GM13976 (cell line): ENCODE data around the gene TNIP1.

Source experiments
- DNase-seq: peaks from one replicate; pipeline ENCODE4 v3.0.0; 2012; ENCODE audit warnings: low spot score
- CTCF ChIP-seq: IDR thresholded peaks from 2 replicates; pipeline ENCODE4 v1.5.1; 2012; ENCODE audit warnings: borderline replicate concordance, mild to moderate bottlenecking; ENCODE audit not compliant: insufficient read depth; ENCODE audit errors: extremely low read depth, missing control alignments, control extremely low read depth
- in situ Hi-C: fragments of 300-500 bp; cut with MboI; formaldehyde crosslinking; loops from one replicate; pipeline ENCODE4 v1.12.0; 2022; ENCODE audit warnings: low sequenced_read_pairs, mixed read lengths, inconsistent platforms; ENCODE audit not compliant: unreplicated experiment

The TNIP1 gene

GRCh38 chr5:151075698-151076331, 5.0 kb downstream of the TNIP1 start:
- no peak for TF ChIP-seq CTCF
- in situ Hi-C loops, result no loop called here
- DNase-seq, result no peak

GRCh38 chr5:151074557-151074956, 6.3 kb downstream of the TNIP1 start:
- no peak for DNase-seq
- in situ Hi-C loops, result no loop called here

GRCh38 chr5:151073280-151073679, 7.6 kb downstream of the TNIP1 start:
- no peak for DNase-seq
- no peak for TF ChIP-seq CTCF
- in situ Hi-C loops, result no loop called here

More at GRCh38 chr5:151074557-151074956, 6.3 kb downstream of the TNIP1 start:
- TF ChIP-seq CTCF, result no peak

- DNase-seq, result no peak
- no peak for TF ChIP-seq CTCF
- in situ Hi-C loops, result no loop called here
Observed at GRCh38 chr5:151072630-151073025, 8.2 kb downstream of the TNIP1 start.

- no peak for TF ChIP-seq CTCF
- DNase-seq, result no peak
- in situ Hi-C loops, result no loop called here
Observed at GRCh38 chr5:151071848-151072629, 8.8 kb downstream of the TNIP1 start.

- no peak for DNase-seq
- in situ Hi-C loops, result no loop called here
- TF ChIP-seq CTCF, result no peak
Observed at GRCh38 chr5:151071021-151071420, 9.8 kb downstream of the TNIP1 start.
